Superior temporal gyrus (tissue), 1 donor: ENCODE results near the gene CNTNAP4.

Experiments
- DNase-seq: peaks from one replicate; pipeline ENCODE4 v3.0.0-alpha.2; 2016; ENCODE audit errors: extremely low spot score

Gene CNTNAP4

GRCh38 chr16:76276745-76277438 is at the start of gene CNTNAP4:
Gene CNTNAP4, plus strand, starts transcription at chr16:76277401. Its CDS starts 262 bp downstream, at chr16:76277663.
- DNase-seq, result peak; percentile 71

- no peak for DNase-seq
Measured at GRCh38 chr16:76228546-76229146, 48.6 kb upstream of the CNTNAP4 start.

DNA sequence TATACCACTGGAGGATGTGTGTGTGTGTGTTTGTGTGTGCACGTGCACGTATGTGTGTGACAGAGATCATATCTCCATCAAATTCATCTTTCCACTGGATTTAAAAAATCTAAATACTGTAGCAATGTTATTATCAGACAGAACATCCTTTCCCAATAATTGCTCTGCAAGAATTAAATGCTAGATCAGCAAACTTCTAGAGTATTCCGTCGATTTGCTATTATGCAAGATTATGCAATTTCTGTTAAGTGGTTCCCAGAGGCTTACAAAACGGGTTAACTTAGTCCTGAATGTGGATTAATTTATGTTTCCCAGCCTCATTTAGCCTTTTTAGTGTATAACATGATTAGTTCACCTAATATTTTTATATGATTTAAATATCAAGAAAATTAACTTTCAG is 44.5 kb upstream of the CNTNAP4 start:
- DNase-seq, result no peak

DNA sequence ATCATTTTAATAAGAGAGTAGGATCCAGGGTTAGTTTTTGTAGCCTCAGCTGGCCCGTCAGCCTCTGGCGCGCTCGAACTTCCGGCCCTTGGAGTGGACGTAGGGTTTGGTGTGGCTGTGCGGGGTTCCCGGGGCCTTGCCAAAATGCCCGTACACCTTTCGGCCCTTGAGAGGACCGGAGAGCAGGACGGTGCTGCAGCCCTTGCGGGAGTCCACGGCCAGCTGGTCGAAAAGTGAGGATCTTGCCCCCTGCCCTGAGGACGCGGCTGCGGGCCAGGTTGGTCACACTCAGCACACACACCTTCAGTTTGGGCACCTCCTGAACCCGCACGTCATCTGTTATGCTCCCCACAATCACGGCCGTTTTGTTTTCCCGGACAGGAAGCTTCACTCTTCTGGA is 42.2 kb upstream of the CNTNAP4 start:
- no peak for DNase-seq

DNA sequence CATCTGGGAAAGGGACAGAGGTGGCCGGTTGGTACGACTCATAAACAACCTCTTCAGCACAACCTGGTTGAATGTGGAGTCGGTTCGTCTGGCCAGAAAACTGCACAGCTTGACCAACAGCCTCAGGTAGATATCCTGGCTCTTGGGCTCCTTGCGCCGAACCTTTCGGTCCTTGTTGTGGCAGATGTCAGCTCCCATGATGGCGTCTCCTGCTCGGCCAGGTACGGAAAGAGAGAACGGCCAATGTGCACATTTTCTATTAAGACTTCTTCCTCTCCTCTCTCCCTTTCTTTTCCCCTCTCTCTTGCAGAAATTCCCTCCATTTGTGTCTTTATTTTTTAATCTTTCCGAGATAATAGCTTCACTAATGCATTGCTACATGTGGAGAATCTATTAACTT is 41.8 kb upstream of the CNTNAP4 start:
- DNase-seq, result no peak

DNA sequence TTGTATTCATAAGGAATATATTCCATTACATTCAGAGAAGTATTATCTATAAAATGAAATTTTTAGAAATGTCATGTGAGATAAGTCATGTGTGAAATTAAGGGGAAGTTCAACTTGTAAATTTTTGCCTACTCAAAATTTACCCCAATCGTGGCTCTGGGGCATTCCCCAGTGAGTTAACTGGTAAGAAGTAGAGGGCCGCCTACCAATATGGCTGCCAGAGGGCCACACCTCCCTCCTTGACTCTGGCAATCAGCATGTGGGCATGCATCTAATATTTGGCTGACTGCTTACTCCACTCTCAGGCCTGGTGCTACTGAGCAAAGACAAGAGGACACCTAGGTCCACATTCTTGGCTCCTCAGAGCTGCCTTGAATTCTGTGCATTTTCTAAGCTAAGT is 39.7 kb upstream of the CNTNAP4 start:
- DNase-seq, result no peak

GRCh38 chr16:76241755-76242154 is 35.4 kb upstream of the CNTNAP4 start:
- no peak for DNase-seq

DNA sequence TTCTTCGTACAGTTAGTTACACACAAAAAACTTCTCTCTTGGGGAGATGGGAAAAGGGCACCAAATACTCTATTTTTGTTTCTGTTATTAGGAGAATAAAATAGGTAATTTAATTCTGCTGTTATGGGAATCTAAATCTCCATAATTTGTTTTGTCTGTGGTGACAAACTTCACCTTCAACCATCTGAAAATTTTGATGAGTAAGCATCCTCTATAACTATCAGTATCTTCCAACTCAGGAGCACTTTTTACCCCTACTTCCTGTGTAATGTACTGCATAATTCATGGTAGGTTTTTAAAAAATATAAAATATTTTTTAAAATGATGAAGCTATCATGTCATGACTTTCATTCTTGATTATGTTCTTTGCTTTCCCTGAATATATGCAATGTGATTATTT is 33.6 kb upstream of the CNTNAP4 start:
- no peak for DNase-seq

- DNase-seq, result no peak
Measured at GRCh38 chr16:76246587-76246986, 30.6 kb upstream of the CNTNAP4 start.

DNA sequence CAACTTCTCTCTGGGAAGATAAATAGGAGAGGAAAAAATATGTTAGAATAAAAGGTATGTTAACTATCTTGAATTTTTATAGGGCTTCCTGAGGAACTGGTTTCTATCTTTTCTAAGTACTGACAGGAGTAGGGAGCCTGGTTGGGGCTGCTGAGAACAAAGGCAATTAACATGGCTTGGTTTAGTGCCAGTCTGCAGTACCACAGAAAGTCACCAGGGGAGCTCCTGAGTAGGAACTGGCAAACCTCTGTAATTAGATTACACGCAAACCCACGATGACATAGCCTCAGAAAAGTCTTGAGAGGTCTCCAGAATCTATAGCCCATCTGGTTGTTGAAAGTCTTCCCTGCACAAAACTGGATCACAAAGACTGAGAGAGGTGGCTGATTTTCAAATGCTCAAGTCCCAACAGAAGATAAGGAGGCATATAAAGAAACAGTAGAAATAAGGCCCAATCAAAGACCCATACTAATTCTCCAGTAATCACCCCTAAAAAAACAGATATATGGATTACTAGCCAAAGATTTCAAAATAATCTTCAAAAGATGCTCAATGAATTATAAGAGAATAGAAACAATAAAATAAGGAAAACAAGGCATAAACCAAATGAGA is 11.7 kb upstream of the CNTNAP4 start:
- DNase-seq, result no peak

- no peak for DNase-seq
Measured at GRCh38 chr16:76268824-76269223, 8.4 kb upstream of the CNTNAP4 start.

- DNase-seq, result peak; percentile 82
Measured at GRCh38 chr16:76277460-76278030, 344 bp downstream of the CNTNAP4 start.

DNA sequence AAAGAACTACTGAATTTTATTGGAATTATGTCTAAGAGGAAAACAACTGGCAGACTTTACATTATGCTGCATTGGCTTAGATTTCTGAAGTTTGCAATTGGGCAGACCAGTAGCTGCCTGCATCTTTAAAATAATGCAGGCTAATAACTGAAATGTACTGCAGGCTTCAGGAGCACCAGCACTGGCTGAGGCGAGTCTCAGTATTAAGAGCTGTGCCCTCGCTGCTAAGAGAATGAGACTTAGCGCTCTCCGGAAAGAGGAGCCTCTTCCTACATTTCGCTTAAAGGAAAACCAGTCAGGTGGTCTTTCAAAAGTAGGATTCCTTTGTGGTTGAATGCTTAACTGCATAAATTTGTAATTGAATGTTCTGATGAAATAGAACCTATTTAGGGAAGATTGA is 885 bp downstream of the CNTNAP4 start:
- peak; percentile 80 for DNase-seq

DNA sequence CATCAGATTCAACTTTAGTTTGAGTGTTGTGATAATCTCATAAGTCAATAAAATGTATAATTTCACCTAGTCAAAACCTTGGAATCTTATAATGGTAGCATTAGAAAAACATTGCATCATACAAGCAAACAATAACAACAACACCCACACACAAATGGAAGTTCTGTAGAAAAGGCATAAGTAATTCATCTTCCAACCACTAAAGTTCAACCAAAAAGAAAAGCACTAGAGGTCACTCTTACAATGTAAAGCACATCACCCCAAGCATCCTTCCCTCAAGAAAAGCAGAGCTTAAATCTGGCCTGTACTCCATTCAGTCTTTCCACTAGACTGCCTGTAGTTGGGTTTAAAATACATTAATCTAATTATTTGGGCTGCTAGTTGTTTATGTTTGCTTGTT is 1.8 kb downstream of the CNTNAP4 start:
- DNase-seq, result peak; percentile 90

DNA sequence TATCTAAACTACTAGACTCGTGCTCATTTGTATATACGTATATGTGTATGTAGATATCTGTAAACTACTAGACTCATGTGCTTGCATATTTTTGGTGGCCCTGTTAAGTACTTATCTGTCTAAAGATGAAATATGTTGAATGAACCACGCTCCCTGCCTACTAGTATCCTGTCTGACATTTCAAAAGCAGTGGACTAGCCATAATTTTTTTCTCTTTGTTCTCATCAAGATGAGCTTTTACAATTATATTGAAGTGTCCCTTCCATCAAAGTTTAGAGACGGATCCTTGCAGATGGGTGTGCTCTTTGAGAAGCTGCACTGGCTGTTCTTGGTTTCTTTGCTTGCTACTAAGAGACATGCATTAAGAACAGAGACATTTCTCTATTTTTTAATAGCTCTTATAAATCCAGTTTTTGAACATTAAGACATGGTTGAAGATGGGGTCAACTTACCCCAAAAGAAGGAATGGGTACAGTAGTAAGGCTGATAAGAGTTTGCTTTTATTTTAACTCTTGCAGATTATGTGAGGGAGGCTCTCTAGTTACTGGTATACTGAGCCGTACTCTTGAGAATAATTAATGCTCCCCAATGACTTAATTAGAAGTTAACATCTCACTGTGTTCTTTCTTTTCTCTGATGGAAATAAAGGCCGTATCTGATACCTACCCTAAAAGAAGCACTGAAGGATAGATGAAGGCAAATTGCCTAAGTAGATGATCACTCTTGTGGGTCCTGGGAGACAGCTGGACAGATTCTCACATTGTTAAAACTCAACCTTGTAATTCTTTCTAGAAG is 3.4 kb downstream of the CNTNAP4 start:
- DNase-seq, result peak; percentile 69

GRCh38 chr16:76287466-76287865 is 10.3 kb downstream of the CNTNAP4 start:
- DNase-seq, result no peak

- no peak for DNase-seq
Measured at GRCh38 chr16:76292218-76292617, 15.0 kb downstream of the CNTNAP4 start.

DNA sequence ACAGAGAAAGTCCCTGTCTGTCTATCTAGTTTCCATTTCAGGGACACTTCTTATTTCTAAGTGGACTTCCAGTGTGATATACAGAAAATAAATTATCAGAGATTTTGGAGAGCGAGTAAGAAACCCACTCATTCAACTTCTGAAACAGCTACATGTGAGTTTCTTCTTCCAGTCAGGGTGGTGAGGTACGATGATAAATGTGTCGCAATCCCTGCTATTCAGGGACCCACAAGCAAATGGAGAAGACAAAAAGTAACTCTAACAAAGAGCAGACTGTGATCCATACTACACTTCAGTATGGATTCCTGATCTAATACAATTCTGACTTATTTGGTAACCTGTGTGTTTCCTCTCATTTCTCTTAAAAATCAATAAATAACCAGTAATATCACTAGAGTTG is 16.8 kb downstream of the CNTNAP4 start:
- no peak for DNase-seq

GRCh38 chr16:76294396-76295214 is 17.4 kb downstream of the CNTNAP4 start:
- no peak for DNase-seq

GRCh38 chr16:76297941-76298340 is 20.7 kb downstream of the CNTNAP4 start:
- DNase-seq, result no peak

GRCh38 chr16:76303637-76304314 is 26.6 kb downstream of the CNTNAP4 start:
- no peak for DNase-seq
